ENCODE results near the gene KCNB1.

KCNB1 gene

DNA sequence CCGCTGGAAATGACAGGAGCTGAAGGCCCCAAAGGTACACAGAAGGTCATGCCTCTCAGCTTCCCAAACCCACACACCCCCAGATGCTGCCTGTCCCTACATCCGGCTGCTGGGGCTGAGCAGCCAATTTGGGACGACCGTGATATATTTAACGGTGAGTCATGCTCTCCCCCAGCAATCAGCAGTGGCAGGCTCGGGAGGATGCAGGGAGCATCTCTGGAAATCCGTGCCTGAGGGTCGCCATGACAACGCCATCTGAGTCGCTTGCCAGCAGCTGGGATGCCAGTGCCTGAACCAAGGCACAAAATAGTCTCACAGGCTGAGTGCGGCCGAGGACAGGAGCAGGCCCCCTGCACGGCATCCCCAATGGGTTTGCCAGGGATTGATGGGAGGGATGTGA lies 57.9 kb downstream of the KCNB1 start:
- TF ChIP-seq CTCF (IDR thresholded peaks at IDR 0.05; ENCODE audit: control extremely low read depth, extremely low read depth, low read depth, missing control alignments): no peak
- ChIA-PET POLR2A (no interaction called here), CTCF (interaction anchor here (0.8 to 1.5 kb wide), 3 partner anchors 13 to 117 kb away, joined by 3 to 4 read pairs (median 3); no protein-coding TSS in a partner anchor)
- no peak for DNase-seq (ENCODE audit: extremely low spot score)

DNA sequence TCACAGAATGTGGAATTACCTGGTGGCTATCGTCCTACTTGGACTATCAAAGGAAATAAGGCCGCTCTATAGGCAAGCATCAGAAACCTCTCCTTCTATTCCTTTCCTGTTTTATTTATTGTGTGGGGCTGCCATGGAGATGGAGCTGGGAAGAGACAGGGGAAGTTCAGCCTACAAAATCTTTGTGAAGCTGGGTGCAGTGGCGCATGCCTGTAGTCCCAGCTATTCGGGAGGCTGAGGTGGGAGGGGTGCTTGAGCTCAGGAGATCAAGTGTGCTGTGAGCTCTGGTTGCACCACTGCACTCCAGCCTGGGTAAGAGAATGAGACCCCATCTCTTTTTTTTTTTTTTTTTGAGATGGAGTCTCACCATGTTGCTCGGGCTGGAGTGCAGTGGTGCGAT lies 60.3 kb downstream of the KCNB1 start:
- DNase-seq (ENCODE audit: extremely low spot score): no peak
- CTCF ChIA-PET: interaction anchor here (0.5 kb wide), 1 partner anchor 424 kb away, joined by 3 read pairs; no protein-coding TSS in a partner anchor
- TF ChIP-seq CTCF (IDR thresholded peaks at IDR 0.05; ENCODE audit: control extremely low read depth, extremely low read depth, low read depth, missing control alignments): no peak
- POLR2A ChIA-PET: no interaction called here

GRCh38 chr20:49420811-49421295 lies 61.6 kb downstream of the KCNB1 start:
- no peak for DNase-seq (ENCODE audit: extremely low spot score)
- ChIA-PET POLR2A (no interaction called here), CTCF (no interaction called here)
- no peak for TF ChIP-seq CTCF (IDR thresholded peaks at IDR 0.05; ENCODE audit: control extremely low read depth, extremely low read depth, low read depth, missing control alignments)

DNA sequence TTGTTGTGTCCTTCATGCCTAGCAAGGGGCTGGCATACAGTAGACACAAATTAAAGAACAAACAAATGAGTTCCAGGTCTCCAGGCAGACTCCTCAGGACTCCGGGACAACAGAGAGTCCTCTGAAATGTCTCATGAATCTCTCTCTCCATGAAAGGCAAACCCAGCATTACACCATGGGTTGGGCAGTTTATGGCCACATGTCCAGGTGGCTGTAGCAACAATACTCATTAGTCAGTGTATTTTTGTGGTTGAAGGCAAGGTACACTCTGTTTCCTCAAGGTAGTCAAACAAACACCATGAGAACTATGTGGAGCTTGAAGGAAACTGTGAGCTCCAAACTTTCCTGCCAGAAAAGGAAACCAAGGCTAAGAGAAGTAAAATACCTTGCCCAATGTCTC lies 62.2 kb downstream of the KCNB1 start:
- no peak for DNase-seq (ENCODE audit: extremely low spot score)
- CTCF ChIA-PET: no interaction called here
- POLR2A ChIA-PET: no interaction called here
- TF ChIP-seq CTCF (IDR thresholded peaks at IDR 0.05; ENCODE audit: control extremely low read depth, extremely low read depth, low read depth, missing control alignments): no peak

- DNase-seq (ENCODE audit: extremely low spot score): no peak
- TF ChIP-seq CTCF (IDR thresholded peaks at IDR 0.05; ENCODE audit: control extremely low read depth, extremely low read depth, low read depth, missing control alignments): no peak
- POLR2A ChIA-PET: no interaction called here
- CTCF ChIA-PET: no interaction called here
Observed at GRCh38 chr20:49419785-49420184, 62.7 kb downstream of the KCNB1 start.

- POLR2A ChIA-PET: no interaction called here
- no peak for TF ChIP-seq CTCF (IDR thresholded peaks at IDR 0.05; ENCODE audit: control extremely low read depth, extremely low read depth, low read depth, missing control alignments)
- DNase-seq (ENCODE audit: extremely low spot score): no peak
- CTCF ChIA-PET: interaction anchor here (1.1 kb wide), 1 partner anchor 34 kb away, joined by 3 read pairs; no protein-coding TSS in a partner anchor
Observed at GRCh38 chr20:49418809-49419208, 63.7 kb downstream of the KCNB1 start.
